Spleen (tissue), 7 donors: ENCODE results near the gene ISY1.

Experiments
- POLR2A ChIP-seq, 3 donors: fragments of 450-650 bp; IDR thresholded peaks; one replicate each; pipeline ENCODE4 v1.5.1; 2017; ENCODE audit warnings: antibody characterized with exemption in 3 of 3, mild to moderate bottlenecking in 1 of 3
- POLR2AphosphoS5 ChIP-seq, 3 donors: sonication (generic); formaldehyde crosslinking; IDR thresholded peaks; one replicate each; pipeline ENCODE4 v1.5.1; 2017; ENCODE audit warnings: antibody characterized with exemption in 3 of 3
- TF ChIP-seq, protein P1 (sequence below), 11 experiments: fragments of 200-600 bp in 7 of 11; fragments of 450-650 bp in 4 of 11; sonication (generic) in 4 of 11; IDR thresholded peaks in 8 of 11; conservative IDR thresholded peaks in 3 of 11; 1 replicate in 7 of 11; 2 replicates in 4 of 11; pipeline versions ENCODE4 v1.4.0 to v1.8.0; 2016 to 2021; ENCODE audit warnings: antibody characterized with exemption in 11 of 11, inconsistent platforms in 4 of 11, mild to moderate bottlenecking in 1 of 11
- donor health status: DM: no; HTN: no; CAD: no; lungs with moderate emphysema.
- donor health status: DM: no; HTN: no; CAD: no.
- donor health status: DM: no; HTN: no; CAD: no.

- TF ChIP-seq, protein P1, sequence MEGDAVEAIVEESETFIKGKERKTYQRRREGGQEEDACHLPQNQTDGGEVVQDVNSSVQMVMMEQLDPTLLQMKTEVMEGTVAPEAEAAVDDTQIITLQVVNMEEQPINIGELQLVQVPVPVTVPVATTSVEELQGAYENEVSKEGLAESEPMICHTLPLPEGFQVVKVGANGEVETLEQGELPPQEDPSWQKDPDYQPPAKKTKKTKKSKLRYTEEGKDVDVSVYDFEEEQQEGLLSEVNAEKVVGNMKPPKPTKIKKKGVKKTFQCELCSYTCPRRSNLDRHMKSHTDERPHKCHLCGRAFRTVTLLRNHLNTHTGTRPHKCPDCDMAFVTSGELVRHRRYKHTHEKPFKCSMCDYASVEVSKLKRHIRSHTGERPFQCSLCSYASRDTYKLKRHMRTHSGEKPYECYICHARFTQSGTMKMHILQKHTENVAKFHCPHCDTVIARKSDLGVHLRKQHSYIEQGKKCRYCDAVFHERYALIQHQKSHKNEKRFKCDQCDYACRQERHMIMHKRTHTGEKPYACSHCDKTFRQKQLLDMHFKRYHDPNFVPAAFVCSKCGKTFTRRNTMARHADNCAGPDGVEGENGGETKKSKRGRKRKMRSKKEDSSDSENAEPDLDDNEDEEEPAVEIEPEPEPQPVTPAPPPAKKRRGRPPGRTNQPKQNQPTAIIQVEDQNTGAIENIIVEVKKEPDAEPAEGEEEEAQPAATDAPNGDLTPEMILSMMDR (IDR thresholded peaks at IDR 0.05 in 8 of 11, conservative IDR thresholded peaks at IDR 0.05 in 3 of 11) = no peak
- no peak for TF ChIP-seq POLR2A (IDR thresholded peaks at IDR 0.05)
- TF ChIP-seq POLR2AphosphoS5 (IDR thresholded peaks at IDR 0.05) = no peak
Measured at GRCh38 chr3:129176051-129176450, 15.2 kb upstream of the ISY1 start.
